HepG2 (cell line): Measurements from ENCODE around the gene DGKD. TPM values are rescaled to one million over a fixed set of nuclear protein-coding genes. Genes with fewer than 3 reads are reported as not detected.

Source experiments
- ATAC-seq: fragments of 200-7000 bp; cut with Tn5 transposase; 3 replicates; pipeline ENCODE4 v1.9.1; 2020; ENCODE audit warnings: mild to moderate bottlenecking, moderate library complexity
- BruUV-seq: library from RNA; stranded (reverse); fragments of 400-500 nt; replicated peaks from 2 replicates; lab custom pipeline; 2021; lab: Mats Ljungman, UMichigan
- CTCF ChIA-PET: fragments of 300-600 bp; formaldehyde crosslinking; extraction: SDS; loops from one replicate; lab custom pipeline; 2021; ENCODE audit warnings: low total read pairs, inconsistent platforms, low intra/inter-chr PET ratio; lab: Yijun Ruan, JAX
- POLR2A ChIA-PET: fragments of 350-600 bp; sonication (Branson Sonifier 250); formaldehyde crosslinking; loops from one replicate; lab custom pipeline; 2020; ENCODE audit warnings: antibody characterized with exemption, inconsistent platforms; lab: Yijun Ruan, JAX
- DNase-seq: peaks from one replicate; pipeline ENCODE4 v3.0.0-alpha.2; 2015; ENCODE audit warnings: low spot score
- FAIRE-seq: peaks from 3 replicates; lab custom pipeline; 2011; peaks lifted over from hg19 to GRCh38; lab: Jason Lieb, UNC
- H2AFZ ChIP-seq: one replicate; pipeline ENCODE4 v1.6.1; 2011; ENCODE audit warnings: low read length, inconsistent platforms
- H3K27ac ChIP-seq: fragments of 300-600 bp; 3 replicates; pipeline ENCODE4 v1.8.0; 2011; ENCODE audit warnings: mixed run types, mild to moderate bottlenecking, mixed read lengths, low read length, inconsistent platforms; ENCODE audit not compliant: insufficient read depth; ENCODE audit errors: extremely low read length
- H3K27me3 ChIP-seq, 2 experiments: fragments of 200-600 bp in 1 of 2; 2 replicates in 1 of 2; 3 replicates in 1 of 2; pipeline versions ENCODE4 v1.6.0 to v1.8.0; 2011; ENCODE audit warnings: low read length in 2 of 2, mild to moderate bottlenecking in 2 of 2, moderate library complexity in 2 of 2, inconsistent platforms in 1 of 2; ENCODE audit not compliant: insufficient read depth in 2 of 2, control insufficient read depth in 1 of 2
- H3K36me3 ChIP-seq, 2 experiments: fragments of 200-600 bp in 1 of 2; replicated peaks in 1 of 2; 2 replicates in 1 of 2; 3 replicates in 1 of 2; pipeline versions ENCODE4 v1.5.1 to v1.8.0; 2011; ENCODE audit warnings: low read length in 2 of 2, inconsistent platforms in 1 of 2; ENCODE audit not compliant: insufficient read depth in 2 of 2, control insufficient read depth in 1 of 2
- H3K4me1 ChIP-seq: 2 replicates; pipeline ENCODE4 v1.5.1; 2012; ENCODE audit warnings: low read length, inconsistent platforms; ENCODE audit not compliant: insufficient read depth
- H3K4me2 ChIP-seq: 2 replicates; pipeline ENCODE4 v1.6.0; 2011; ENCODE audit warnings: low read depth, low read length, inconsistent platforms
- H3K4me3 ChIP-seq, 3 experiments: fragments of 200-600 bp in 1 of 3; sonication (generic), shearing (Covaris generic) in 1 of 3; replicated peaks in 1 of 3; 2 replicates each; pipeline ENCODE4 v1.5.1; 2011 to 2016; ENCODE audit warnings: low read length in 3 of 3, inconsistent platforms in 2 of 3, low read depth in 2 of 3, mild to moderate bottlenecking in 2 of 3, control low read depth in 1 of 3, mixed read lengths in 1 of 3; ENCODE audit not compliant: insufficient read depth in 1 of 3
- H3K79me2 ChIP-seq: one replicate; pipeline ENCODE4 v1.6.1; 2011; ENCODE audit warnings: low read length, inconsistent platforms; ENCODE audit not compliant: insufficient read depth
- H3K9ac ChIP-seq: 2 replicates; pipeline ENCODE4 v1.6.0; 2011; ENCODE audit warnings: mild to moderate bottlenecking, low read depth, low read length, inconsistent platforms; ENCODE audit not compliant: insufficient read depth
- H3K9me3 ChIP-seq: 2 replicates; pipeline ENCODE4 v1.5.1; 2012; ENCODE audit warnings: mild to moderate bottlenecking, low read length
- H4K20me1 ChIP-seq: 2 replicates; pipeline ENCODE4 v1.6.0; 2011; ENCODE audit warnings: inconsistent platforms, mild to moderate bottlenecking, low read length, moderate library complexity; ENCODE audit not compliant: insufficient read depth
- CEBPB ChIP-seq: IDR thresholded peaks from 2 replicates; pipeline ENCODE4 v1.6.1; 2011; ENCODE audit warnings: low read depth, low read length, improper control_type of control experiment, borderline replicate concordance
- FOSL2 ChIP-seq: sonication (generic); formaldehyde crosslinking; IDR thresholded peaks from 2 replicates; pipeline ENCODE4 v1.4.0; 2020; ENCODE audit warnings: missing genetic modification reagents
- FOXO4 ChIP-seq: sonication (generic); formaldehyde crosslinking; conservative IDR thresholded peaks from 2 replicates; pipeline ENCODE4 v1.8.1; 2023; ENCODE audit warnings: missing genetic modification reagents
- GATAD1 ChIP-seq: IDR thresholded peaks from 2 replicates; pipeline ENCODE4 v1.6.1; 2016; ENCODE audit warnings: missing genetic modification reagents, missing compliant biosample characterization
- MATR3 ChIP-seq: sonication (generic); formaldehyde crosslinking; IDR thresholded peaks from 2 replicates; pipeline ENCODE4 v1.4.0; 2020; ENCODE audit warnings: missing genetic modification reagents
- UBTF ChIP-seq: sonication (generic); formaldehyde crosslinking; IDR thresholded peaks from 2 replicates; pipeline ENCODE4 v1.4.0; 2020; ENCODE audit warnings: mild to moderate bottlenecking, missing genetic modification reagents
- ZFX ChIP-seq: sonication (generic); formaldehyde crosslinking; IDR thresholded peaks from 2 replicates; pipeline ENCODE4 v1.4.0; 2020; ENCODE audit warnings: mild to moderate bottlenecking, low read depth, missing genetic modification reagents, moderate library complexity
- ZNF451 ChIP-seq: sonication (generic); formaldehyde crosslinking; IDR thresholded peaks from 2 replicates; pipeline ENCODE4 v1.5.0; 2020; ENCODE audit warnings: mild to moderate bottlenecking, missing genetic modification reagents
- ZNF552 ChIP-seq: sonication (generic); formaldehyde crosslinking; IDR thresholded peaks from 2 replicates; pipeline ENCODE4 v1.9.0; 2022; ENCODE audit warnings: missing genetic modification reagents, mild to moderate bottlenecking, borderline replicate concordance
- ZNF800 ChIP-seq: sonication (generic); formaldehyde crosslinking; IDR thresholded peaks from 2 replicates; pipeline ENCODE4 v1.4.0; 2020; ENCODE audit warnings: missing genetic modification reagents
- WGBS: methylation state at CpG from one replicate; pipeline ENCODE4 v1.1.6; 2017; ENCODE audit warnings: low lambda C conversion rate; 5-methylcytosine and 5-hydroxymethylcytosine counted together
- in situ Hi-C: cut with HindIII; loops from 2 replicates; pipeline ENCODE4 v1.10.0; 2017; ENCODE audit warnings: low pct_unique_long_range_greater_than_20kb; ENCODE audit not compliant: extremely low pct_ligation_motif_present
- intact Hi-C: fragments of 100-400 bp; cut with micrococcal nuclease; formaldehyde crosslinking; loops from one replicate; pipeline ENCODE4 v1.10.0; 2022; ENCODE audit not compliant: unreplicated experiment
- polyA plus RNA-seq, 8 experiments: library from polyadenylated mRNA; depleted of rRNA in 3 of 8; stranded (reverse) in 7 of 8; unstranded in 1 of 8; fragments of >200 nt; fragmentation: Illumina TruSeq in 4 of 8; extraction: Trizol in 4 of 8; gene quantifications; 2 replicates each; pipeline versions ENCODE4 v1.2.1 to v1.2.3, GENCODE V29; 2011 to 2016; ENCODE audit warnings: low read depth in 4 of 8, missing spikeins in 1 of 8, mixed read lengths in 1 of 8; ENCODE audit not compliant: insufficient read depth in 1 of 8
- total RNA-seq, 5 experiments: library from RNA; depleted of rRNA; stranded (reverse); fragments of >200 nt; fragmentation: Illumina TruSeq; extraction: Trizol; gene quantifications; 2 replicates each; pipeline ENCODE4 v1.2.3, GENCODE V29; 2016; ENCODE audit warnings: low read depth in 1 of 5

Gene DGKD
- total and polyA plus RNA-seq, 2 of the 13 experiments (the other 11 are each of a cell fraction or from before 2014, with no cell fraction given) = 24.5 to 33.2 TPM

- BruUV-seq = no TSS peak
- no peak overlapping the region for H3K4me2 ChIP-seq
- no peak overlapping the region for H2AFZ ChIP-seq
- no peak overlapping the region for H3K4me3 ChIP-seq
- H3K9me3 ChIP-seq = no peaks in the 10 kb centered on the region
- in situ Hi-C loops = no loop called here
- no peak overlapping the region for H3K9ac ChIP-seq
- no peak for TF ChIP-seq GATAD1 (CRISPR knock-in tag)
- no peak for TF ChIP-seq UBTF
- no peak for TF ChIP-seq ZNF800
- no peak for TF ChIP-seq MATR3 (CRISPR knock-in tag)
- TF ChIP-seq FOSL2 (CRISPR knock-in tag) = no peak
- no peak for TF ChIP-seq CEBPB
- no peak for TF ChIP-seq ZNF552
- TF ChIP-seq ZFX (CRISPR knock-in tag) = no peak
- TF ChIP-seq FOXO4 (CRISPR knock-in tag) = no peak
- no peak for TF ChIP-seq ZNF451 (CRISPR knock-in tag)
- no peak for ATAC-seq
- H3K27me3 ChIP-seq = no peaks in the 10 kb centered on the region
- 94% methylated on average over 16 of the region's 19 CpGs for WGBS
- H3K27ac ChIP-seq = no peak overlapping the region
- peaks cover 47 to 64% of the 10 kb centered on the region in 2 experiments for H3K36me3 ChIP-seq
- no peaks in the 10 kb centered on the region for H3K79me2 ChIP-seq
- POLR2A ChIA-PET = no interaction called here
- H4K20me1 ChIP-seq = no peaks in the 10 kb centered on the region
- intact Hi-C loops = no loop called here
- CTCF ChIA-PET = no interaction called here
- peaks cover 20% of the 10 kb centered on the region for H3K4me1 ChIP-seq
- DNase-seq = no peak
- FAIRE-seq = no peak
Observed at GRCh38 chr2:233464056-233464455, 109.8 kb downstream of the DGKD start.
